ENCODE results near the gene RAP1GAP. TPM values are rescaled to one million over a fixed set of nuclear protein-coding genes. Genes with fewer than 3 reads are reported as not detected.

Gene RAP1GAP
- polyA plus RNA-seq, 3 donors, result 16.9 to 23.3 (median 20.7) TPM

GRCh38 chr1:21614419-21615115 is 54.6 kb downstream of the RAP1GAP start:
- DNase-seq (ENCODE audit: low read depth in 3 of 3, low spot score in 2 of 3), result no peak

GRCh38 chr1:21613072-21613867 is 55.9 kb downstream of the RAP1GAP start:
- no peak for DNase-seq (ENCODE audit: low read depth in 3 of 3, low spot score in 2 of 3)

DNA sequence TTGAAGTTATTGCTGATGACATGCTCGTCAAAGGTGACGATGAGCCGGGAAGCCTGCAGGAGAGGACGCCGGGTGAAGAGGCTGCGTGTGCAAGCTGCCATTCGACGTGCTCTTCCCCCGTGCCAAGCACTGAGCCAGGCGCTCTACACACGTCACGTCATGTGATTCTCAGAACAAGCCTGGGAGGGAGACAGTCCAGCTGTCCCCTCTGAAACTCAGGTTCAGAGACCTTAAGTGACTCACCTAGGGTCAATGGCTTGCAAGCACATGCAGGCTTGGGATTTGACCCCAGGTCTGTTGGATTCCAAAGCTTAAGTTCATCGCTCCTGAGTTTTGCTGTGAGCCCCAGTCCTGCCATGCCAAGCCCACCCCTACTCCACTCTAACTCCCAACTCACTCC is 57.1 kb downstream of the RAP1GAP start:
- no peak for DNase-seq (ENCODE audit: low read depth in 3 of 3, low spot score in 2 of 3)

GRCh38 chr1:21610989-21611785 is 58.0 kb downstream of the RAP1GAP start:
- no peak for DNase-seq (ENCODE audit: low read depth in 3 of 3, low spot score in 2 of 3)

GRCh38 chr1:21610027-21610426 is 59.1 kb downstream of the RAP1GAP start:
- DNase-seq (ENCODE audit: low read depth in 3 of 3, low spot score in 2 of 3), result no peak

DNA sequence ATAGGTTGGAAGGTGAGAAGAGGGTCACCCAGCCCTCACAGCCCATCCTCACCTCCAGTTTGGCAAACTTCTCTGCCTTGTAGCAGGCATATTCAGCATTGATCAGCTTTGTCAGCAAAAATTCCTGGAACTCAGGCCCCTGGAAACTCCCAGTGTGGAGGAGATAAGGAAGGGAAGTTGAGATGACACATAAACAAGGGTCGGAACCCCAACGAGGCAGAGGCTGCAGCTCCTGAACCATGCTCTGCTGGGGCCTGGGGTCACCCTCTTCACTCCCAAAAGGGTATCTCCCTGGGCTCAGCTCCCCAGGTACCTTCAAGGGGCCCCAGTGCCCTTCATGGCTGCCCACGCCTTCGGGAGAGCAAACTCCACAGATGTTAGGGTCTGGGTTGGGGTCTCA is 60.4 kb downstream of the RAP1GAP start:
- DNase-seq (ENCODE audit: low read depth in 3 of 3, low spot score in 2 of 3), result no peak

DNA sequence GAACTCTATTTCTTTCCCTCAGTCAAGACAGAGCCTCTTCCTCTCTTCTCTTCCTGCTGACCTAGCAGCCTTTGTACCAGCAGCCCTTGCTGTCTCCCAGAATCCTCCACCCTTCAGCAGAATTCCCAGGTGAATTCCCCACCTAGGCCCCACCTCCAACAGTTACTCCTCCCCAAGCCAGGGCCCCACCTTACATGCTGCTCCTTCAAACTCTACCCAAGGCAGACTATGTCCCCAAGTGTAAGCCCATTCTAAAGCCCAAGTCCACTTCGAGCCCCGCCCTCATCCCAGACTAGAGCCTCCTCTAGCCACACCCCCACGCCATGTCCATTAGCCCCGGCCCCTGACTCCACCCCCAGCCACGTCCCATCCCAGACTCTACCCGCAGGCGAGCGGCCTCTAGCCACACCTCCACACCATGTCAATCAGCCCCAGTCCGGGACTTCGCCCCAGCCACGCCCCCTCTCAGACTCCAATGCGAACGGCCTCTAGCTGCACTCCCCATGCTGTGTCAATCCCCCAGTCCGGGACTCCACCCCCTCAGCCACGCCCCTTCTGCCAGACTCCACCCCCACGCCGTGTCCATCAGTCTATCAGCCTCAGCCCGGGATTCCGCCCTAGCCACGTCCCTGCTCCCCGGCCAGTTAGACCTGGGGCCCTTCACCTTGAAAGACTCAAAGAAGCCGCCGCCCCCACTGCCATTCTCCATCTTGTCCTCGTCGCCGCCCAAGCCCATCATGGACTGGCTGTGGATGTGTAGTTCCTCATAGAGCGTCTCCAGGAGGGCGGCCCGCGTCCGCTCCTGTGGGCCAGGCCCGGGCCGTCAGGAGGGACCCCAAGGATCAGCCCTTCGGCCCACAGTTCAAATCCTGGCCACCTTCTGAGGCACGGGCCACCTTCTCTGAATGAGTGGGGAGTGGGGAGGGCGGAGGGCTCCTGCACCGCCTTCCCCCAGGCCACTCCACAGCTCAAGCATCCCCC is 61.3 kb downstream of the RAP1GAP start:
- DNase-seq (ENCODE audit: low read depth in 3 of 3, low spot score in 2 of 3), result peak in 1 of 3 donors; percentile 42

DNA sequence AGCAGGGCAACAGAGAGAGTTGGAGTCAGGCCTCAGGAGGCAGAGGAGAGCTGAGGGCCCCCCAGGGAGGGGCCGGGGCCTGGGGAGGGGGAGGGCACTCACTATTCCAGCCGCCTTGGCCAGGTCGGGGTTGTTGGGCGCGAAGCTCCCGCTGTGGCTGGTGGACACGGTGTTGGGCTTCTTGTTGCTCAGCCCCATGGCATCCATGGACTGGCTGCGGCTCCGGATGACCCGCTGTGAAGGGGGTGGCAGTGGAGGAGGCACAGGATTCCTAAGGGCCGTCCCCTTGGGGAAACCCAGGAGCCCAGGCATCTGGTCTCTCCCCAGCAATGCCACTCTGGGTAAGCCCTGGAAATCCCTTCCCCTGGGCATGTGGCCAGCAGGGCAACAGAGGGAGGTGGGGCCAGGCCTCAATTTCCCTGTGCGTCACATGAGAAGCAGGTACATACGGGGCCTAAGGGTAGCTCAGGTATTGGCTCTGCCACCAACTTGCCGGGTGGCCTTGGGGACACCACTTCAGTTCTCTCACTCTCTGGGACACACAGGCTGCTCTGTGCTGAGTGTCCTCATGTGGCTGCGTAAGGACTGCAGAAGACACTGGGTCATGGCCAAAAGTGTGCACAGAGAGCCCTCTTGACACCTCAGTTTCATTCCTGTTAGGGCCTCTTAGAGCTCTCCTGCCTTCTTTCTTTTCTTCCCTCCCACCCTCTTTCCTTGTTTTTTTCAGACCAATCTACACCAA is 63.0 kb downstream of the RAP1GAP start:
- no peak for DNase-seq (ENCODE audit: low read depth in 3 of 3, low spot score in 2 of 3)

DNA sequence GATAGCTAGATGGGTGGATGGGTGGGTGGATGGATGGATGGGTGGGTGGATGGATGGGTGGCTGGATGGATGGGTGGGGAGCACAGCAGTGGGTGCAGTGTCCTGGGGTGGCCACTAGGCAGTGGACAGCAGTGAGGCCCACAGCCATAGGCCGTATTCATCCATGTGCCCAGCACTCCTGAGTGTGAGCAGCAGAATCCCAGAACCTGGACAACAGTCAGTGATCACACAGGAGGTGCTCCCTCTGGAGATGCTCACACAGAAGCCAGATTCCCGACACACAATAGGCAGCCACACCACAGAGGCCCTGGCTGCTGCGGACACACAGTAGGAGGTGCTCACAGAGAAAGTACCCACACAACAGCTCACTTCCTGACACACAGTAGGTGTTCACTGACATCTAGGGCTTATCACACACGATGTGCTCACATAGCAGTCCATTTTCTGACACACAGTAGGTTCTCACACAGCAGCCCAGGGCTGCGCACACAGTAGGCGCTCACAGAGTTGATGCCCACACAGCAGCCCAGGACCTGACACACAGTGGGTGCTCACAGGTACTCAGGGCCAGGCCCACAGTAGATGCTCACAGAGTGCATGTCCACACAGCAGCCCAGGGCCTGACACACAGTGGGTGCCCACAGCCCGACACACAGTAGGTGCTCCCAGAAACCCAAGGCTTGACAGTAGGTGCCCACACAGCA is 64.0 kb downstream of the RAP1GAP start:
- DNase-seq (ENCODE audit: low read depth in 3 of 3, low spot score in 2 of 3), result no peak

DNA sequence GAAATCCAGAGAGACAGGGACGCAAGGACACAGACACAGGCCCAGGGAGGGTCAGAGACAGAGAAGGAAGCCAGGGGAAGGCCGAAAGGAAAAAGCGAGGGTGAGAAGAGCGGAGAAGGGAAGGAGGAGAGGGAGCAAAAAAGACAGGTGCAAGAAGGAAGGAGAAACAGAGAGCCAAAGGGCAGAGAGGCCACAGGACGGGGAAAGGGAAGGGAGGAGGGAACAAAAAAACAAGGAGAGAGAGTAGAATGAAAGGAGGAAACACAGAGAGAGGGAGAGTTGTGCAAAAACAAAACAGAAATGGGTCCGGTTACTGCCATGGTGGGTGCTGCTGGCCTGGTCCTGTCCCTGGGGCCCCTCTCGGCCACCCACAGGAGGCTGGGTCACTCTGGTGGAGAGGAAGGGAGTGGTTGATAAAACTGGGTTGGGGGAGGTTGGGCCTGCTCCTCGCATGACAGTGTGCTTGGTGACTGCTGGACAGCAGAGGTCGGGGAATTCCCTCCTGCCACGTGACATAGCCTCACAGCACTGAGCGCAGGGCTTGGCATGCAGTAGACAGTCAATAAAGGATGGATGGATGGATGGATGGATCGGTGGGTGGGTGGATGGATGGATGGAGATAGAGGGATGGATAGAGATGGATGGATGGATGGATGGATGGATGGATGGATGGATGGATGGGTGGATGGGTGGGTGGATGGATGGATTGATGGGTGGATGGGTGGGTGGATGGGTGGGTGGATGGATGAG is 64.8 kb downstream of the RAP1GAP start:
- no peak for DNase-seq (ENCODE audit: low read depth in 3 of 3, low spot score in 2 of 3)

DNA sequence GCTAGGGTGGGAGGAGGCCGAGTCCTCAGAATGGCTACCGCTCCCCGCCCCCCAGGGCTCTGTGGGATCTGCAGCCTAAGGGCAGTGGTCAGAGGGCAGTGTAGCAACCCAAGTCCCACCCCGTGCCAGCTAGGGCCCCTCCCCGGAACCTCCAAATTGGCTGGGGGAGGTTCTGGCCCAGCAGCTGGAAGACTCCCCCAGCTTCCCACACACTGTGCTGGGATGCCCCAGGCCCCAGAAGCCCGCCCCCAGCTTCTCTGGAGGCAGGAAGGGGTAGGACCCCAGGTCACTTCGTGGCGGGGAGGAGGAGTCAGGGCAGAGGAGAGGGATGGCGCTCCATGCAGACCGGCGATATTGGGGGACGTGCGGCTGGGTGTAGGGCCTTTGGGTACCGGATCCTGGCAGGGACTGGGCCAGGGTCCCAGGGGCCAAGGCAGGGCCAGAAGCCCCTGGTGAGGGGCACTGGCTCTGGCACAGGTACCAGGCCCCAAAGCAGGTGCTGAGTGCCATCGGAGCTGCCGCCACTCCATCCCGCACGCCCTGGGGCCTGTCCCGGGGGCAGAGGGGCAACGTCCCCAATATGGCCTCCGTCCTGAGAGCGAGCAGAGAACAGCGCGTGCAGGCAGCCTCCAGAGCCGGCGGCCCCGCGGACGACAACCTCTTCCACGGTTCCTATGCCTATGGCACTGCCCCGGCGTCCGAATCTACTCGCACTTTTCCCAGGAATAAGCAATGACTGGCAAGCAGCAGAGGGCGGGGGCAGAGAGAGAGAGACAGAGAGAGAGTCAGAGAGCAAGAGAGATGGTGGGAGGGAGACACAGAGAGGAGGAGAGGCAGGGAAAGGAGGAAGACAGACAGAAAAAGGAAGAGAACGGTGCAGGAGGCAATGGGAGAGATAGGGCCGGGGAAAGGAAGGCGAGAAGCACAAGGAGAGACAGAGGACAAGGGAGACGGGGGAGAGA is 65.7 kb downstream of the RAP1GAP start:
- no peak for DNase-seq (ENCODE audit: low read depth in 3 of 3, low spot score in 2 of 3)

- DNase-seq (ENCODE audit: low read depth in 3 of 3, low spot score in 2 of 3), result no peak
Observed at GRCh38 chr1:21601278-21602048, 67.7 kb downstream of the RAP1GAP start.

DNA sequence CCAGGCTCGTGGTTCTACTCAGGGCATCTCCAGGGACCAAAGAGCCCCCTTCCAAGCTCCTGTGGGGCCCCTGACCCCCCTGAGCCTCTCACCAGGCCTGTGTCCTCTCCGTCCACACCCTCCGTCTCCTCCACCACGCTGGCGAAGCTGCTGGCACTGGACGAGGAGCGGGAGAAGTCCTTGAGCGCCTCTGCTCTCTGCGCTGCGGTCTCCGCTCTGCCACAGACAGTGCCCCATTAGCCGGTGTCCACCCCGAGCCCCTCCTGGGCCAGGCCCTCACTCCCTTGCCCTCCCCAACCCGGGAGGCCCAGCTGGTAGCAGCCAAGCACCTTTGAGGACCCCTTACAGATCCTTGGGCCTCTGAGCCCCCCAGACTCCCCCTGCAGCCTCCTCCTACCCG is 69.8 kb downstream of the RAP1GAP start:
- no peak for DNase-seq (ENCODE audit: low read depth in 3 of 3, low spot score in 2 of 3)

DNA sequence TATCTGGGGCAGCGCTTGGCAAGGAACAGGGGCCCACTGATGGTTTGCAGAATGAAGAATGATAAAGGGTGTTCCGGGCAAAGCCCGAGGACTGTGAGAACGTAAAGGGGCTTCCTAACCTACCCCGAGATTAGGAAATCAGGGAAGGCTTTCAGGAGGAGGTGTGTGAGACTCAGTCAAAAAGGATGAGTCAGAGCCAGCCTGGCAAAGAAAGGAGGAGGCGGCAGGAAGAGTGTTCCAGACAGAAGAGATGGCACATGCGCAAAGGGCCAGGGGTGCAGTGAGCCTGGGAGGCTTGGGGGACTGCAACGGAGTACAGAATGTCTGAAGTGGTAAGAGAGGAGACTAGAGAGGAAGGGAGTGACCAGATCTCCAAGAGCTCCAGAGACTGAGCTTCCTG is 70.3 kb downstream of the RAP1GAP start:
- DNase-seq (ENCODE audit: low read depth in 3 of 3, low spot score in 2 of 3), result no peak

DNA sequence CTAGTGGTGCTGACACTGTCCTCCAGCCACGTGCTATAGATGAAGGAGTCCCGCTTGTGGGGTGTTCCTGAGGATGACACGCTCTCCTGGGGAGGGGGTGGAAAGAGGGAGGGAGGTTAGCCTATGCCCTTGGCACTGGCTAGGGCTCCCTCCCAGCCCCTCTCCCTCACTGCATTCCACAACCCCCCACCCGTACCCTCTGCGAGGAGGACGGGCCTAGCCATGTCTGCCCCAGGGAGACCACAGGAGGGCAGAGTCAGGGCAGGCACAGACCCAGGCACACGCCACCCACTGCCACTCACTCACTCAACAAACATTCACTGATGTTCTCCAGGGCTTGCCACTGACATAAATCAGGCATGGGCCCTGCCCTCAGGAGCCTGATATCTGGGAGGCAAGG is 70.7 kb downstream of the RAP1GAP start:
- DNase-seq (ENCODE audit: low read depth in 3 of 3, low spot score in 2 of 3), result no peak

GRCh38 chr1:21597753-21598152 is 71.4 kb downstream of the RAP1GAP start:
- no peak for DNase-seq (ENCODE audit: low read depth in 3 of 3, low spot score in 2 of 3)
